ENCODE results near the gene UBALD1. TPM values are rescaled to one million over a fixed set of nuclear protein-coding genes. Genes with fewer than 3 reads are reported as not detected.

UBALD1 gene
- total and polyA plus RNA-seq, 9 of the 15 experiments (the other 6 are each of a cell fraction or from before 2014, with no cell fraction given), result 1.3 to 38.0 (median 6.2) TPM; not detected in 2

DNA sequence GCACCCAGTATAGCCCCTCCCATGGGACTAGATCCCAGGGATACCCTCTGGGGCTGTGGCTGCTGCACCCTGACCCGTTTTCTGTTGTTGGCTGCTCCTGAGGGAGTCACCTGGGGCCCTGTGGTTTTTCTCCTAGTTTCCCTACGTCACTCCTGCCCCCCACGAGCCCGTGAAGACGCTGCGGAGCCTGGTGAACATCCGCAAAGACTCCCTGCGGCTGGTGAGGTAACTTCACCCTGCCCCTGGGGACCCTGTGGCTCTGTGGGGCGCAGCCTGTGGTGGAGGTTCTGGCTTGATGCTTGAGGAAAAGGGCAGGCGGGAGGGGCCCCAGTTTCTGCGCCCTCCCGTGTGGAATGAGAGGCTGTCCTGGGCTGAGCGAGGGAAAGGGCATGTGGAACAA is 37.1 kb upstream of the UBALD1 start (continued):
- TF ChIP-seq, protein P1, sequence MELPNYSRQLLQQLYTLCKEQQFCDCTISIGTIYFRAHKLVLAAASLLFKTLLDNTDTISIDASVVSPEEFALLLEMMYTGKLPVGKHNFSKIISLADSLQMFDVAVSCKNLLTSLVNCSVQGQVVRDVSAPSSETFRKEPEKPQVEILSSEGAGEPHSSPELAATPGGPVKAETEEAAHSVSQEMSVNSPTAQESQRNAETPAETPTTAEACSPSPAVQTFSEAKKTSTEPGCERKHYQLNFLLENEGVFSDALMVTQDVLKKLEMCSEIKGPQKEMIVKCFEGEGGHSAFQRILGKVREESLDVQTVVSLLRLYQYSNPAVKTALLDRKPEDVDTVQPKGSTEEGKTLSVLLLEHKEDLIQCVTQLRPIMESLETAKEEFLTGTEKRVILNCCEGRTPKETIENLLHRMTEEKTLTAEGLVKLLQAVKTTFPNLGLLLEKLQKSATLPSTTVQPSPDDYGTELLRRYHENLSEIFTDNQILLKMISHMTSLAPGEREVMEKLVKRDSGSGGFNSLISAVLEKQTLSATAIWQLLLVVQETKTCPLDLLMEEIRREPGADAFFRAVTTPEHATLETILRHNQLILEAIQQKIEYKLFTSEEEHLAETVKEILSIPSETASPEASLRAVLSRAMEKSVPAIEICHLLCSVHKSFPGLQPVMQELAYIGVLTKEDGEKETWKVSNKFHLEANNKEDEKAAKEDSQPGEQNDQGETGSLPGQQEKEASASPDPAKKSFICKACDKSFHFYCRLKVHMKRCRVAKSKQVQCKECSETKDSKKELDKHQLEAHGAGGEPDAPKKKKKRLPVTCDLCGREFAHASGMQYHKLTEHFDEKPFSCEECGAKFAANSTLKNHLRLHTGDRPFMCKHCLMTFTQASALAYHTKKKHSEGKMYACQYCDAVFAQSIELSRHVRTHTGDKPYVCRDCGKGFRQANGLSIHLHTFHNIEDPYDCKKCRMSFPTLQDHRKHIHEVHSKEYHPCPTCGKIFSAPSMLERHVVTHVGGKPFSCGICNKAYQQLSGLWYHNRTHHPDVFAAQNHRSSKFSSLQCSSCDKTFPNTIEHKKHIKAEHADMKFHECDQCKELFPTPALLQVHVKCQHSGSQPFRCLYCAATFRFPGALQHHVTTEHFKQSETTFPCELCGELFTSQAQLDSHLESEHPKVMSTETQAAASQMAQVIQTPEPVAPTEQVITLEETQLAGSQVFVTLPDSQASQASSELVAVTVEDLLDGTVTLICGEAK (IDR thresholded peaks at IDR 0.05), result no peak
- TF ChIP-seq, protein P1 (CRISPR knock-in tag; IDR thresholded peaks at IDR 0.05), result no peak
- TF ChIP-seq TCF15 (CRISPR knock-in tag; IDR thresholded peaks at IDR 0.05), result no peak
- no peak for TF ChIP-seq RFX1 (IDR thresholded peaks at IDR 0.05)
- no peak for TF ChIP-seq ZNF282 (CRISPR knock-in tag; IDR thresholded peaks at IDR 0.05)
- TF ChIP-seq HDAC1 (IDR thresholded peaks at IDR 0.05), result no peak
- TF ChIP-seq ZNF134 (CRISPR knock-in tag; conservative IDR thresholded peaks at IDR 0.05), result no peak
- no peak for TF ChIP-seq MECOM (CRISPR knock-in tag; IDR thresholded peaks at IDR 0.05)
